ENCODE results near the gene MOCOS.
"Not testable (repeated sequence)": the region's sequence is repeated elsewhere in the genome, so short reads cannot be mapped to it uniquely, and the experiment has no call there.

MOCOS gene

GRCh38 chr18:36158266-36158867 is 28.9 kb upstream of the MOCOS start:
- Histone ChIP-seq H3K9ac (ENCODE audit: low read length) (no peak overlapping the region), H3K9me3 (ENCODE audit: control insufficient read depth, low read depth, low read length) (no peaks in the 10 kb centered on the region), H3K27ac (ENCODE audit: low read length) (no peak overlapping the region), H3K4me1 (ENCODE audit: control insufficient read depth, low read depth, low read length) (no peaks in the 10 kb centered on the region), H3K36me3 (ENCODE audit: control insufficient read depth, low read depth, low read length) (peaks cover 87% of the 10 kb centered on the region), H3K4me3 (ENCODE audit: low read length) (no peak overlapping the region), H3K27me3 (ENCODE audit: control insufficient read depth, insufficient read depth, low read length) (no peaks in the 10 kb centered on the region)

GRCh38 chr18:36160959-36161371 is 26.3 kb upstream of the MOCOS start:
- Histone ChIP-seq H3K4me1 (ENCODE audit: control insufficient read depth, low read depth, low read length) (no peaks in the 10 kb centered on the region), H3K27ac (ENCODE audit: low read length) (no peak overlapping the region), H3K9me3 (ENCODE audit: control insufficient read depth, low read depth, low read length) (no peaks in the 10 kb centered on the region), H3K4me3 (ENCODE audit: low read length) (no peak overlapping the region), H3K36me3 (ENCODE audit: control insufficient read depth, low read depth, low read length) (peaks cover 84% of the 10 kb centered on the region), H3K9ac (ENCODE audit: low read length) (no peak overlapping the region), H3K27me3 (ENCODE audit: control insufficient read depth, insufficient read depth, low read length) (no peaks in the 10 kb centered on the region)

DNA sequence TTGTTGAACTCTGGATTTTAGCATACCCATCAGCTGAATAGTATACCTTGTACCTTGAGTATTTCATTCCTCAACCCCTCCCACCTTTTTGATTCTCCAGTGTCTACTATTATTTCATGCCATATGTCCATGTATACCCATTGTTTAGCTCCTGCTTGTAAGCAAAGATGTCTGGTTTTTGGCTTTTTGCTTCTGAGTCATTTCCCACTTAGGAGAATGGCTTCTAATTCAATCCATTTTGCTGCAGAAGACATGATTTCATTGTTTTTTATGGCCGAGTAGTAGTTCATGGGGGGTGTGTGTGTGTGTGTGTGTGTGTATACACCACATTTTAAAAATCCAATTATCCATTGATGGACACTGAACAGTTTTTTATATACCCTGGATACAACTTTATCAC is 24.3 kb upstream of the MOCOS start:
- H3K4me3 ChIP-seq (ENCODE audit: low read length), result no peak overlapping the region
- no peaks in the 10 kb centered on the region for H3K9me3 ChIP-seq (ENCODE audit: control insufficient read depth, low read depth, low read length)
- no peaks in the 10 kb centered on the region for H3K4me1 ChIP-seq (ENCODE audit: control insufficient read depth, low read depth, low read length)
- no peak overlapping the region for H3K27ac ChIP-seq (ENCODE audit: low read length)
- H3K27me3 ChIP-seq (ENCODE audit: control insufficient read depth, insufficient read depth, low read length), result no peaks in the 10 kb centered on the region
- H3K36me3 ChIP-seq (ENCODE audit: control insufficient read depth, low read depth, low read length), result peaks cover 73% of the 10 kb centered on the region
- H3K9ac ChIP-seq (ENCODE audit: low read length), result no peak overlapping the region

DNA sequence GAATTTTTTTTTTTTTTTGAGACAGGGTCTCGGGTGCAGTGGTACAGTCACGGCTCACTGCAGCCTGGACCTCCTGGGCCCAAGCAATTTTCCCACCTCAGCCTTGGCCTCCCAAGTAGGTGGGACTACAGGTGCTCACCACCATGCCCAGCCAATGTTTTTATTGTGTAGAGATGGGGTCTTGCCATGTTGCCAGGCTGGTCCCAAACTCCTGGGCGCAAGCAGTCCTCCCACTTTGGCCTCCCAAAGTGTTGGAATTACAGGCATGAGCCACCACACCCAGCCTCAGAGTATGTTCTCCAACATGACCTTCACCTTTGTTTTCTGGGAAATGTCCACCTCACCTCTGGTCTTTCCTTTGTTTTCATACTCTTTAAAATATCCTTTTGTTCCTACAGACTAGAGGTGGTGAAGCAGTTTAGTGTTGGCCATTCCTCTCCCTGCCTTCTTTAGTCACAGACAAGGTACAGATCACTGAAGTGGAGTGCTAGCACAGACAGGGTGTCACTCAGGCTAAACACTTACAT is 19.5 kb upstream of the MOCOS start:
- Histone ChIP-seq H3K27ac (ENCODE audit: low read length) (no peak overlapping the region), H3K9ac (ENCODE audit: low read length) (no peak overlapping the region), H3K36me3 (ENCODE audit: control insufficient read depth, low read depth, low read length) (peaks cover 63% of the 10 kb centered on the region), H3K4me1 (ENCODE audit: control insufficient read depth, low read depth, low read length) (no peaks in the 10 kb centered on the region), H3K9me3 (ENCODE audit: control insufficient read depth, low read depth, low read length) (no peaks in the 10 kb centered on the region), H3K4me3 (ENCODE audit: low read length) (no peak overlapping the region), H3K27me3 (ENCODE audit: control insufficient read depth, insufficient read depth, low read length) (no peaks in the 10 kb centered on the region)

DNA sequence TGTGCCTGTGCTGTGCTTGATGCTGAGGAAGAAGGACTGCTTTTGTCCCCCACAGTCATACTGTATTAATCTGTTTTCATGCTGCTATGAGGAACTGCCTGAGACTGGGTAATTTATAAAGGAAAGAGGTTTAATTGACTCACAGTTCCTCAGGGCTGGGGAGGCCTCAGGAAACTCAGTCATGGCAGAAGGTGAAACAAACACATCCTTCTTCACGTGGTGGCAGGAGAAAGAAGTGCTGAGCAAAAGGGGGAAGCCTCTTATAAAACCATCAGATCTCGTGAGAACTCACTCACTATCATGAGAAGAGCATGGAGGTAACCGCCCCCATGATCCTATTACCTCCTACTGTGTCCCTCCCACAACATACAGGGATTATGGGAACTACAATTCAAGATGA is 19.0 kb upstream of the MOCOS start:
- H3K27ac ChIP-seq (ENCODE audit: low read length); H3K9ac ChIP-seq (ENCODE audit: low read length); H3K9me3 ChIP-seq (ENCODE audit: control insufficient read depth, low read depth, low read length); H3K4me1 ChIP-seq (ENCODE audit: control insufficient read depth, low read depth, low read length); H3K4me3 ChIP-seq (ENCODE audit: low read length); H3K27me3 ChIP-seq (ENCODE audit: control insufficient read depth, insufficient read depth, low read length): not testable (repeated sequence)
- H3K36me3 ChIP-seq (ENCODE audit: control insufficient read depth, low read depth, low read length), result peaks cover 64% of the 10 kb centered on the region

DNA sequence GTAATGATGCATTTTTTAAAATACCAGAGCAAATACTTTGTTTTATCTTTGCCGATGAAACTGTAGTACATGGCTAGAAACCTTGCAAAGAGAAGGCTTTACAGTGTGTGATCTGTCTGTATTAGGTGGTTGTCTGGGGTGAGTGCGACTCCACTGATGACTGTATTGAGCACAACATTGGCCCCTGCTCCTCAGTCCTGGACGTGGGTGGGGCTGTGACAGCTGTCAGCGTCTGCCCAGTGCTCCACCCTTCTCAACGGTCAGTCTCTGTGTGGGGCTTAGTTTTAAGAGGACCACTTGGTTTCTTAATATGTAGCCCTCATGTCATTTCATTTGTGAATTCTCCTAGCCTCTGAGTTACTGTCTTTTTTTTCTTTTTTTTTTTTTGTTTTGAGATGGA is 17.4 kb upstream of the MOCOS start:
- no peak overlapping the region for H3K27ac ChIP-seq (ENCODE audit: low read length)
- no peaks in the 10 kb centered on the region for H3K4me1 ChIP-seq (ENCODE audit: control insufficient read depth, low read depth, low read length)
- H3K4me3 ChIP-seq (ENCODE audit: low read length), result no peak overlapping the region
- H3K27me3 ChIP-seq (ENCODE audit: control insufficient read depth, insufficient read depth, low read length), result no peaks in the 10 kb centered on the region
- H3K36me3 ChIP-seq (ENCODE audit: control insufficient read depth, low read depth, low read length), result peaks cover 65% of the 10 kb centered on the region
- H3K9ac ChIP-seq (ENCODE audit: low read length), result no peak overlapping the region
- H3K9me3 ChIP-seq (ENCODE audit: control insufficient read depth, low read depth, low read length), result no peaks in the 10 kb centered on the region

- no peak overlapping the region for H3K4me3 ChIP-seq (ENCODE audit: low read length)
- no peak overlapping the region for H3K27ac ChIP-seq (ENCODE audit: low read length)
- no peaks in the 10 kb centered on the region for H3K4me1 ChIP-seq (ENCODE audit: control insufficient read depth, low read depth, low read length)
- H3K9ac ChIP-seq (ENCODE audit: low read length), result no peak overlapping the region
- H3K27me3 ChIP-seq (ENCODE audit: control insufficient read depth, insufficient read depth, low read length), result no peaks in the 10 kb centered on the region
- H3K9me3 ChIP-seq (ENCODE audit: control insufficient read depth, low read depth, low read length), result no peaks in the 10 kb centered on the region
- H3K36me3 ChIP-seq (ENCODE audit: control insufficient read depth, low read depth, low read length), result peaks cover 51% of the 10 kb centered on the region
Observed at GRCh38 chr18:36175481-36175880, 11.8 kb upstream of the MOCOS start.

- H3K27ac ChIP-seq (ENCODE audit: low read length), result no peak overlapping the region
- no peaks in the 10 kb centered on the region for H3K9me3 ChIP-seq (ENCODE audit: control insufficient read depth, low read depth, low read length)
- H3K9ac ChIP-seq (ENCODE audit: low read length), result no peak overlapping the region
- no peaks in the 10 kb centered on the region for H3K27me3 ChIP-seq (ENCODE audit: control insufficient read depth, insufficient read depth, low read length)
- H3K4me1 ChIP-seq (ENCODE audit: control insufficient read depth, low read depth, low read length), result no peaks in the 10 kb centered on the region
- H3K4me3 ChIP-seq (ENCODE audit: low read length), result no peak overlapping the region
- H3K36me3 ChIP-seq (ENCODE audit: control insufficient read depth, low read depth, low read length), result peaks cover 46% of the 10 kb centered on the region
Observed at GRCh38 chr18:36176177-36176584, 11.1 kb upstream of the MOCOS start.

DNA sequence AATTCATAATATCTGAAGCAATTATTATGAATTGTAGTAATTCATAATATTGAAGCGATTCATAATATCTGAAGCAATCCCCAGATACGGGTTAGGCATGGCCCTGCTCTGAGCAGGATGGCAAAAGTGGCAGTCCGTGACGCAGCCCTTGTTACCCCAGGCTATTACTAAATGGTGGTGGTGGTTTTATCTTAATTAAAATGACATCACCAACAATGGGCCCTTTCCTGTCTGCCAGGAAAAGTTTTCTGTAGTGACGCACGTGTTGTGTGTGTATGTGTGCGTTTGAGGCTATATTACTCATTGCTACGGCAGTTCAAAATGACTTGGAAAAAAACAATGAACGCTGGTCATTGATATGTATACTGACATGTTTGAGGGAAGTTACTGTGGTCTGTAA is 10.6 kb upstream of the MOCOS start:
- H3K27me3 ChIP-seq (ENCODE audit: control insufficient read depth, insufficient read depth, low read length), result no peaks in the 10 kb centered on the region
- peaks cover 41% of the 10 kb centered on the region for H3K36me3 ChIP-seq (ENCODE audit: control insufficient read depth, low read depth, low read length)
- H3K9ac ChIP-seq (ENCODE audit: low read length), result no peak overlapping the region
- no peak overlapping the region for H3K27ac ChIP-seq (ENCODE audit: low read length)
- H3K9me3 ChIP-seq (ENCODE audit: control insufficient read depth, low read depth, low read length), result no peaks in the 10 kb centered on the region
- no peaks in the 10 kb centered on the region for H3K4me1 ChIP-seq (ENCODE audit: control insufficient read depth, low read depth, low read length)
- no peak overlapping the region for H3K4me3 ChIP-seq (ENCODE audit: low read length)

- no peaks in the 10 kb centered on the region for H3K4me1 ChIP-seq (ENCODE audit: control insufficient read depth, low read depth, low read length)
- no peaks in the 10 kb centered on the region for H3K9me3 ChIP-seq (ENCODE audit: control insufficient read depth, low read depth, low read length)
- H3K27ac ChIP-seq (ENCODE audit: low read length), result no peak overlapping the region
- H3K27me3 ChIP-seq (ENCODE audit: control insufficient read depth, insufficient read depth, low read length), result no peaks in the 10 kb centered on the region
- no peak overlapping the region for H3K4me3 ChIP-seq (ENCODE audit: low read length)
- peaks cover 30% of the 10 kb centered on the region for H3K36me3 ChIP-seq (ENCODE audit: control insufficient read depth, low read depth, low read length)
- no peak overlapping the region for H3K9ac ChIP-seq (ENCODE audit: low read length)
Observed at GRCh38 chr18:36177913-36178312, 9.4 kb upstream of the MOCOS start.

DNA sequence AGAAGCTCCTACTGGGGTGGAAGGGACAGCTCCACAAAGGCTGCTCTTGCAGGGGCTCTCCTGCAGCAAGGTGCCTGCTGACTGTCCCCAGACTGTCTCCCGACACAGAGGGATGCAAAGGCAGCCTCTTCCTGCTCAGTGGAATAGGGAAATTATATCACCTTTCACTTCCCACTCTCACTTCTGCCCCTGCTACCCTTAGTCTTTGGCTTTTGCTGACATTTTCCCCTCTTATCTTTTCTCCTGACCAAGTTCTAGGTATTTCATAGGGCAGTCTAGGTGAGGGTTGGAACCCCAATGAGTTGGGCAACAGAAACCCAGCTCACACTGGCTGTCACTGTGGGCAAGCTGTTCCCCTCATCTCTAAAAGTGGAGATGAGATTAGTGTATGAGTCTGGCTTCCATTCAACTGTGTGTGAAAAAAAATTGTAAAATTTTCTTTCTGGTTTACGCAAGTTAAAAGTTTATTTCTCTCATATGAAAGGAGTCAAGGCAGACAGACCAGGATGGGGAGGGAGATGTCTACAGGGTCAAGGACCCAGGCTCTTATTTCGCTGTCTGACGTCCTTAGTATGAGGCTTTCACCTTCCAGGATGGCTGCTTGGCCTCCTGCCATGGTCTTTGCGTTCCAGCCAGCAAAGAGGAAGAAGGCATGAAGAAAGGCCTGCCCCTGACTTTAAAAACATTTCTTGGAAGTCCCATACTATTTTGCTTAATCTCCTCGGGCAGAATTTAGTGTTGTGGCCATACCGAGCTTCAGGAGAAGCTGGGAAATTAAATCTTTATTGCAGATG is 7.5 kb upstream of the MOCOS start:
- Histone ChIP-seq H3K27me3 (ENCODE audit: control insufficient read depth, insufficient read depth, low read length) (no peaks in the 10 kb centered on the region), H3K4me3 (ENCODE audit: low read length) (no peak overlapping the region), H3K9me3 (ENCODE audit: control insufficient read depth, low read depth, low read length) (no peaks in the 10 kb centered on the region), H3K36me3 (ENCODE audit: control insufficient read depth, low read depth, low read length) (peaks cover 14% of the 10 kb centered on the region), H3K9ac (ENCODE audit: low read length) (no peak overlapping the region), H3K27ac (ENCODE audit: low read length) (no peak overlapping the region), H3K4me1 (ENCODE audit: control insufficient read depth, low read depth, low read length) (no peaks in the 10 kb centered on the region)

GRCh38 chr18:36181441-36181840 is 5.9 kb upstream of the MOCOS start:
- H3K27me3 ChIP-seq (ENCODE audit: control insufficient read depth, insufficient read depth, low read length), result peaks cover 13% of the 10 kb centered on the region
- no peaks in the 10 kb centered on the region for H3K4me1 ChIP-seq (ENCODE audit: control insufficient read depth, low read depth, low read length)
- no peak overlapping the region for H3K9ac ChIP-seq (ENCODE audit: low read length)
- H3K36me3 ChIP-seq (ENCODE audit: control insufficient read depth, low read depth, low read length), result peaks cover 2% of the 10 kb centered on the region
- H3K4me3 ChIP-seq (ENCODE audit: low read length), result no peak overlapping the region
- no peak overlapping the region for H3K27ac ChIP-seq (ENCODE audit: low read length)
- no peaks in the 10 kb centered on the region for H3K9me3 ChIP-seq (ENCODE audit: control insufficient read depth, low read depth, low read length)
